BE2C (cell line): ENCODE data around the gene GRAMD4.

Source experiments
- DNase-seq: peaks from one replicate; pipeline ENCODE4 v3.0.0-alpha.2; 2020
- H3K27me3 ChIP-seq: fragments of 250-450 bp; sonication (Bioruptor Pico); 2 replicates; pipeline ENCODE4 v1.5.1; 2020; ENCODE audit warnings: mild to moderate bottlenecking
- H3K36me3 ChIP-seq: fragments of 250-450 bp; sonication (Bioruptor Pico); 2 replicates; pipeline ENCODE4 v1.5.1; 2020; ENCODE audit warnings: mild to moderate bottlenecking
- H3K4me1 ChIP-seq: fragments of 250-450 bp; sonication (Bioruptor Pico); 2 replicates; pipeline ENCODE4 v1.5.1; 2020
- H3K4me3 ChIP-seq: 2 replicates; pipeline ENCODE4 v1.5.1; 2011; ENCODE audit warnings: low read depth, low read length
- H3K9me3 ChIP-seq: fragments of 250-450 bp; sonication (Bioruptor Pico); 2 replicates; pipeline ENCODE4 v1.5.1; 2020
- CTCF ChIP-seq: IDR thresholded peaks from 2 replicates; pipeline ENCODE4 v1.5.1; 2012; ENCODE audit warnings: mild to moderate bottlenecking, low read depth, low read length

GRAMD4 gene

GRCh38 chr22:46652847-46653331 lies 32.7 kb downstream of the GRAMD4 start:
- peaks cover 9% of the 10 kb centered on the region; the same call in 1 of the 2 replicates for H3K4me1 ChIP-seq
- no peak for TF ChIP-seq CTCF
- DNase-seq, result no peak
- H3K36me3 ChIP-seq, result peaks cover 5% of the 10 kb centered on the region
- no peaks in the 10 kb centered on the region for H3K27me3 ChIP-seq
- H3K4me3 ChIP-seq, result no peak overlapping the region
- H3K9me3 ChIP-seq, result no peaks in the 10 kb centered on the region

DNA sequence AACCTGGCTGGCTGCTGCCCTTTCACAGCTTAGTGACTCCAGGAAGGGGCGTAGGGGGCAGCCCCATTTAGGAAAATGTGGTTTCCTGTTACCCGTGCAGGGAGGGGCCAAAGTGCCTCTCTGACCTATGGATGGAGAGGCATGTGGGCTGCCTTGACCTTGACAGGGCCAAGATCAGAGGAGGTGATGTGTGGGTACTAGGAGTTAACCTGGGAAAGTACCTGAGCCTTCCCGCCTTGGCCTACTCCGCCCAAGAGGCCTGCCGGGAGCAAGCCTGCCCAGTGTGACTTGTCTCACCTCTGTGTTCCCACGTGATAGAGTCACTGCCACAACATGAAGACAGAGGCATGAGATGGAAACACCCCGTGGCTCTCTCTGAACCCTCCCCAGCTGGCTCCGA lies 33.4 kb downstream of the GRAMD4 start:
- H3K27me3 ChIP-seq, result no peaks in the 10 kb centered on the region
- DNase-seq, result no peak
- TF ChIP-seq CTCF, result no peak
- H3K9me3 ChIP-seq, result no peaks in the 10 kb centered on the region
- no peak overlapping the region for H3K4me3 ChIP-seq
- peaks cover 9% of the 10 kb centered on the region; the same call in 1 of the 2 replicates for H3K4me1 ChIP-seq
- peaks cover 5% of the 10 kb centered on the region for H3K36me3 ChIP-seq

DNA sequence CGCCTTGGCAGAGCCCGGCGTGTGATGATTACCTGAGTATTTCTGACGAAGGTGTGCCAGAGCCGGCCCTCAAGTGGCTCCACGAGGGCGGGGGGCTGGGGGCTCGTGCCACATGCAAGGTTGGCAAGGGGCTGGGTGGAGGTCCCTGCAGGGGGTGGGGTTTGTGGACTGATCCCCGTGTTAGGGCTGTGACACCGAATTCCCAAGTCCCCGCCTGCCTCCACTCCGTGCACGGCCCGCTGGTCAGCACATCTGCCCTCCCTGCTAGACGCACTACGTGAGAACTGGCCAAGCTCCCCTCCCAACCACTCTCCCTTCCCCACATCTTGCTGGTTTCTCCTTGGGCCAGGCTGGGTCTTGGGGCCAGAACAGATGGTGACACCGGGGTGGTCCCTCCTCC lies 34.2 kb downstream of the GRAMD4 start:
- Histone ChIP-seq H3K9me3 (no peaks in the 10 kb centered on the region), H3K4me1 (peaks cover 3% of the 10 kb centered on the region; the same call in 1 of the 2 replicates), H3K36me3 (peaks cover 9% of the 10 kb centered on the region), H3K27me3 (no peaks in the 10 kb centered on the region), H3K4me3 (no peak overlapping the region)
- TF ChIP-seq CTCF, result no peak
- no peak for DNase-seq

DNA sequence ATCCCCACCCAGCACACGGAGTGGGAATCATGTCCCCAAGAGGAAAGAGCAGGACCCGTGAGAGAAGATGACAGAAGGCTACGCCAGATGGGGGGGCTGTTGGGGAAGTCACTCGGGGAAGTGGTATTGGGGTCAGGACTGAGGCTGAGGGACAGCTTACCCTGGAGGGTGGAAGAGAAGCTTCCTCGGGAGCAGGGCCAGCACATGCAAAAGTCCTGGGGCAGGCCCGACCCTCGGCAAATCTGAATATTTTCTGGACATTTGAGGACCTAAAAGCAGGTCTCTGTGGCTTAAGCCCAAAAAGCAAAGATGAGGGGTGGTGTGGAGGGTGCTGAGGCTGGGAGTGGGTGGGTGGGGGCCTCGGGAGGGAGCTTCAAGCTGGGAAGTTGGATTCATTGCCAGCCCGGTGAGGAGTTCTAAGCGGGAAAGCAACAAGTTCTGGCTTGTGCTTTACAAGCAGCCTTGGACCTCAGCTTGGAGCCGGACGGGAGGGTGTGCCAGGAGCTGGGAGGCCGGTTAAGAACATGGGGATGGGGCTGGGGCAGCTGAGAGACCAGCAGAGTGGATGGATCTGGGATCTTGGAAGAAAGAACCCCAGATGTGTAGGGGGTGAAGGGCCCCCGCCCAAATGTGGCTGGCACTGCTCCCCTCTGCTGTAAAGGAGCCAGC lies 34.9 kb downstream of the GRAMD4 start:
- H3K36me3 ChIP-seq, result peaks cover 9% of the 10 kb centered on the region
- no peak for TF ChIP-seq CTCF
- H3K27me3 ChIP-seq, result no peaks in the 10 kb centered on the region
- no peaks in the 10 kb centered on the region; the same call in 1 of the 2 replicates for H3K4me1 ChIP-seq
- H3K4me3 ChIP-seq, result no peak overlapping the region
- no peaks in the 10 kb centered on the region for H3K9me3 ChIP-seq
- DNase-seq, result no peak

DNA sequence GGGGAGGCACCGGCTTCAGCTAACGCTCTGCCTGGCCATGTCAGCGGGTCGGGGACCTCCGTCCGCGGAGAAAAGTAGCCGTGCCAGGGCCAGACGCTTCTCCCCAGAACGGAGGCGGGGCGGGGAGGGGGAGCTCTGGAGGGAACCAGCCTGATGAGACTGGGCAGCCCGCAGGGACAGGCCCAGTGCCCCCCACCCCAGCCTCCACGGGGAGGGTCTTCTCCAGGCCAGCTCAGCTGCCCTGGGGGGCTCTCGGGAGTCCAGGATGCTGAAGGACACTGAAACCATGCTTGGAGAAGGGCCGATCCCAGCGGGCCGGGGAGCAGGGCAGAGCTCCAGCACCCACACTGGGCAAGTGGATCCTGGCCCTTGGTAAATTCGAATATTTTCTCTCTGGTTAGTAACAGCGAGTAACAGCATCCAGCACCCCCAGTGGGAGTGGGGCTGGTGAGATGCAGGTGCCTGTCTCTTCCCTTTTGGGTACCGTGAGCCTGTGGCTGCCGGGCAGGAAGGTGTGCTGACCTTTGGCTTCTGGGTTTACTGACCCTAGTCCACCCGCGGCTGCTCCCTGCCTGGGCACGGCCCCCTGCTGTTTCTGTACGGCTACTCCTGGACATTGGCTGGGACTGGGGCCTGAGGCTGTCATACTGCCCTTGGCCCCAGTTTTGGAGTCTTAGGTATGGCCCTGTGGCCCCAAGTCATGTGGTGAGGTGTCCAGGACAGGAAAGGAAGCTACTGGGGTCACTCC lies 35.8 kb downstream of the GRAMD4 start:
- no peak overlapping the region for H3K4me3 ChIP-seq

More for the DNA sequence above, 35.8 kb downstream of the GRAMD4 start:
- Histone ChIP-seq H3K9me3 (no peaks in the 10 kb centered on the region), H3K36me3 (peaks cover 9% of the 10 kb centered on the region), H3K27me3 (no peaks in the 10 kb centered on the region), H3K4me1 (peaks cover 5% of the 10 kb centered on the region)
- TF ChIP-seq CTCF, result no peak
- DNase-seq, result no peak
